Measurements from ENCODE around the gene SLC12A8. TPM values are rescaled to one million over a fixed set of nuclear protein-coding genes. Genes with fewer than 3 reads are reported as not detected.

The SLC12A8 gene
- total RNA-seq, 1 experiment from 2014 or later, result 6.4 TPM

DNA sequence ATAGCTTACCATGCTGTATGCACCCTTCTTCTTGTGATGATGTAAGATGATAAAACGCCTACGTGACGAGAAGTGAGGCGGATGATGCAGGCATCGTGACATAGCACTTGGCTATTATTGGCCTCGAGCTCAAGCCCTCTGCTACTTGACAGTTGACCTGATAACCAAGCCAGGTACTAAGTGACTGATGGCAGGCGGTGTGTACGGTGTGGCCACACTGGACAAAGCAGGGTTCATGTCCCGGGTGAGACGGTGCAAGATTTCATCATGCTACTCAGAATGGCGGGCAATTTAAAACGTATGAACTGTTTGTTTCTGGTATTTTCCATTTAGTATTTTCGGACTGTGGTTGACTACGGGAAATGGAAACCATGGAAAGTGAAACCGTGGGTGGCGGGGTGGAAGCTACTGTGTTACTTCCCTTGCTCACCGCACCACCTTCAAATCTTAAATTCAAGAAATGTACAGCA lies 57.7 kb downstream of the SLC12A8 start:
- DNase-seq (ENCODE audit: low read depth), result no peak

DNA sequence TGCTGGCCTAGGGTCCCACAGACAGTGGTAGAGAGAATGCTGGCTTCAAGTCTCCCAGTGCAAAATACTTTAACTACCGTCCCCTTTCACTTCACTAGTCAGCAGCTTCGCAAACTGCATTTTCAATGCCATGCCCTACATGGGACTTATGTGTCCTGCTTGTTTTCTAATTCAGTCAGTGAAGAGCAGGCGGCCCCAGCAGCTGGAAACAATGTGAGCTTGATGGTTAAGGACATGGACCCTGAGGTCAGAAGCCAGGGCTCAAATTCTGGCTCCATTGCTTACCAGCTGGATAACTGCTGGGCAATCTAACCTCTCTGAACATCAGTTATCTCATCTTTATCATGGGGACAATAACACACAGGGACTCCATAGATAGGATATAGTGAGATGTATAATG lies 58.4 kb downstream of the SLC12A8 start:
- no peak for DNase-seq (ENCODE audit: low read depth)

DNA sequence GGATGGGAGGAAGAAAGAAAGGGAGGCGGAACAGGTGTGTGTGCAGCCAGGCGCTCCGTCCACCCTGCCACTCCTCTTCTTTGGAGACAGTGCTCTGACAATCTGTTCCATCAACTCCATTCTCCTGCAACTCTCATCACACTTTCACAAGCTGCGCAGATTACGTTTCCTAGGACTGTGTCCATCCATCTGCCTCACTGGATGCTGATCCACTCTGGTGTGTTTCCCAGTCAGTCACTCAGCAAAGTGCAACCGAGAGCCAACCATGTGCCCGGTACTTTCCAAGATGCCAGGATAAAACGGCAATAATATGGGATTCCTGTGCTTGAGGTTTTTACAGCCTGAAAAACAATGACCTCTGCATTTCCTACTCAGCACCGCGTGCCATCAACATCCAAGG lies 59.6 kb downstream of the SLC12A8 start:
- DNase-seq (ENCODE audit: low read depth), result no peak

DNA sequence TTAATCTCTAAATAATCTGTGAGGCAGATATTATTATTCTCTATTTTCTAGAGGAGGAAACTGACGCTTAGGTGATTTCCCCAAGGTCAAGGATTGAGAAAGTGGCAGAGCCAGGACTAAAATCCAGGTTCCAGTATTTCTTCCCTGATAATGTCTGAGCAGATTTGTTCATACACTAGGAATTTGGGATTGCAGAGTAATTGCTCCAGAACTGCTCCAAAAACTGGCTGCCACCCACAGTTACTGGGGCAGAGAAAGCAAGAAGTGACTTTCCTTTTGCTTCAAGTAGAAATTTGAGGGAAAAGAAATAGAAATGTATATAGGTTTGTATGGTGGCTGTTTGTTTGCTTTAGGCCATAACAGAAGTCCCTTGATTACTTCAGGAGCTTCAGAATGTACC lies 60.6 kb downstream of the SLC12A8 start:
- no peak for DNase-seq (ENCODE audit: low read depth)

DNA sequence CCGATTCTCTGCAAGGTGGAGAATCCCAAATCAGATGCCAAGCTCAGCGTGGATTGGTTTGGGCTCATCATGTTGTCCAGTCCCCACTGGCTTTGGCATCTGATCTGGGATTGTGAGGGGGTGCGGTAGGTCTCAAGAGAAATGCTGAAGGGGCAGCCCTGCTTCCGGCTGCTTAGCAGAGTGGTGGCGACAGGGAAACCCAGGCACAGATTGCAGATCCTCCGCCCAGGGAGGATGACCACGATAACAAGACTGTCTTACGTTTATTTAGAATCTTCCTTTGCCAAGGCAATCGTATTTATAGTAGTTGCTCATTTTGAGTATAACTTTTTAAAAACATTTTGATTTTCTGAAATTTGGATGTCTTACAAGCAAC lies 61.1 kb downstream of the SLC12A8 start:
- no peak for DNase-seq (ENCODE audit: low read depth)

DNA sequence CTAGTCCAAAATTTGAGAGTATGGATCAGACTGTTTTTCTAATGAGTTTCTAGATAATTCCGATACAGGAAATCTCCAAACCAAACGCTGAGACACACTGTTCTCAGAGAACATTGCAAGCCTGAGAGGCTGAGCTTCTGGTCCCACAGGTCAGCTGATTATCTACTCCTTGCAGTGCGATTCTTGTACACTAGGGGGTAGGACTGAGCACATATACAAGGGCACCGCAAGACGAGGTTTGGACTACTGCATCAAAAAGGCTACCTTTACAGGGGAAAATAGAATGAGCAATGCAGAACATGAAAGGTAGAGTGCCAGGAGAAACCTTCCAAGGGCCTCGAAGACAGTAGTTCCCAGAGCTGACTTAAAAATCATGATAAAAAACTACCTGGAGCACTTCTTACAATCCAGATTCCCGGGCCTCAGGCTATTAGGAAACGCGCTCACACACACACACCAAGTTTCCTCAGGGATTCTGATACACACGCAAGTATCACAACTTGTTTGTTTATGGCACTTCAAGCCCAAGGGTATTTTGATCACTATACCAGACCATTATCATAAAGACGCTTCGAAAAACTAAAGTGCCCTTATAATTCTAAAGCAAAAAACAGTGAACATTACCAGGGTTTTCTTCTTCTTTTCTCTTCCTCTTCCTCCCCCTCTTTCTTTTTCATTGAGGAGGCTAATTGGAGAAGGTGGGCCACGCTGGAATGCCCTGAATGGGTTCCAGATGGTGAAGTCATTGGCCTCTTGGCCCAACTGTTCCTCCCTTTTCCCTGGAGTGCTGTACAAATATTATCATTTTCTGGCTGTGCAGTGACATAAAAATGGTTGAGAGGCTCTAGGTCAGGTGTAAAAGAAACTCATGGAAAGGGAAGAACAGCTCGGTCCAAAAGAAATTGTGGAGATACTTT lies 61.8 kb downstream of the SLC12A8 start:
- DNase-seq (ENCODE audit: low read depth), result peak; percentile 61

DNA sequence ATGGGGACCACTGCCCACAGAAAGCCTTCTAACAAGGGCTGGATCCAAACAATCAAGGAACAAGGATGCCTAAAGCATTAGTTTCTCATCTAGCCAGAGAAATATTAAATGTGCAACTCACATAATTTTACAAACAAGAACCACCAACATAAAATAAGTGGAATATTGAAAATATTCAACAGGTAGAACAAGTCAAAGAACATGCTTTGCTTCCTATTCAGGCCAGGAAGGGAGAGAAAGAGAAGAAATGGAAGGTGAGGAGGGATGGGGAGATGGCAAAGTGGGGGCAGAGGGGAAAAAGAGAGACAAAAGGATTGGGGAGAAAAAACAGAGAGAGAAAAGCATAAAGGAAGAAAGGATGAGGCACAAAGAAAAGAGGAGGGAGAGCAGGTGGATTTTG lies 63.1 kb downstream of the SLC12A8 start:
- no peak for DNase-seq (ENCODE audit: low read depth)

DNA sequence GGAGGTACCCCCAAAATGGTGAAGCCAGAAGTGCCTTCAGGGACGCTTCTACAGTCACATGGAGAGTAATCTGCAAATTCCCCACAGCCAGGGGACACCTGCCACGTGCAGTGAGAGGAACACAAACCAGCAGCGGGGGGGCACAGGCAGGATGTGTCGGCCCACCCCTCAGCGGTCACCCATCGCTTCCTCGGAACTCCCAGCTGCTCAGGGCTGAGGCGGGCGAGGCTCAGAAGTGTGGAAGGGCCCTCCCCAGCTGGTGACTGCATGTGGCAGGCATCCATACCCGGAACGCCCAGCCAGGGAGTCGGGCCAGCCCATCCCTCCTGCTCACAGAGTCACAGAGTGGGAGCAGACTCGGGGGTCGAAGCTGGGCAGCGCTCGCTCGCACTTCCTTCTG lies 63.7 kb downstream of the SLC12A8 start:
- DNase-seq (ENCODE audit: low read depth), result peak; percentile 62

DNA sequence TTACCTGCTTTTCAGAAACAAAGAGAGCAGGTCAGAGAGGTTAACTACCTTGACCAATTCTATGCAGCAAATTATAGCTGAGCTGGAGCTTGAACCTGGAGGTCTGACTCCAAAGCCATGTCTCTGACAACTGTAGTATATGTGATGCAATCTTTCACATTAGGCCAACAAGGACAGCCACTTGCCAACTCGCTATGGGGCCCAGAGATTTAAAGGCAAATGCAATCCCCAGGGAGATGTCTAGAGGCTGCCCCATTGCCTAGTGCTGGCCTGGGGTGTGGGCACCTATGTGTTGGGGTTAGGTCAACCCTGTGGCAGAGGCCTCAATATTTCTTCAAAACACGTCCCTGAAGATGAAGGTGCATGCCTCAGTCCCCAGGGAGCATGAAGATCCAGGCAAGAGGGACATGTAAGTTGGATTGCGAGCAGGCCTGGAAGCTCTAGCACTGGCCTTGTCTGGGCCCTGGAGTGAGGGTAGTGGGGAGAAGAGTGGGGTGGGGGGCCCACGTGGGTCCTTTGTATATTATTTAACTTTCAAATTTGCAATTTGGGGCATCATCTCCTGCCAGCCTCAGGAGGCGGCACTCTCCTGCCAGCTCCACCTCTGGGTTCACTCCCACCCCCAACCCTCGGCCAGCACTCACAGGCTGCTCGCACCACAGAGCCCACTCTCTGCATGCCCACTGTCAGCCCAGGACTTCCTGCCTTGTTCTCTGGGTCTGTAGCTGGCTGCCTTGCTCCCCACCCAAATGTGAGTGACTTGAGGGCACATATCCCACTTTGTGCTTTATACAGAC lies 64.3 kb downstream of the SLC12A8 start:
- no peak for DNase-seq (ENCODE audit: low read depth)

DNA sequence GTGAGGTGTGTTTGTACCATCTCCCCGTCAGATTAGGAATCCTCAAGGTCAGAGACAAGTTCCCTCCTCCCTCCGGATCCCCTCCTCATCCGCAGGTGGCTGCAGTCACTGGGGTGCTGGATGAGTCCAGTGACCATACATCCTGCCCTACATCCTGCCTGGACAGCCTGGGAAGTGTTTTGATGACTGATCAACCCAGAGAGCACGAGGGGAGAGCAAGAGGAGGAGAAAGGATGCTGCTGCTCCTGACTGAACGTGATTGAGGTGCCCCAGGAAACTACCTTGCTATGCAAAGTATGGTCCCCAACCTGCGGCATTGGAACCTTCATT lies 65.1 kb downstream of the SLC12A8 start:
- no peak for DNase-seq (ENCODE audit: low read depth)

DNA sequence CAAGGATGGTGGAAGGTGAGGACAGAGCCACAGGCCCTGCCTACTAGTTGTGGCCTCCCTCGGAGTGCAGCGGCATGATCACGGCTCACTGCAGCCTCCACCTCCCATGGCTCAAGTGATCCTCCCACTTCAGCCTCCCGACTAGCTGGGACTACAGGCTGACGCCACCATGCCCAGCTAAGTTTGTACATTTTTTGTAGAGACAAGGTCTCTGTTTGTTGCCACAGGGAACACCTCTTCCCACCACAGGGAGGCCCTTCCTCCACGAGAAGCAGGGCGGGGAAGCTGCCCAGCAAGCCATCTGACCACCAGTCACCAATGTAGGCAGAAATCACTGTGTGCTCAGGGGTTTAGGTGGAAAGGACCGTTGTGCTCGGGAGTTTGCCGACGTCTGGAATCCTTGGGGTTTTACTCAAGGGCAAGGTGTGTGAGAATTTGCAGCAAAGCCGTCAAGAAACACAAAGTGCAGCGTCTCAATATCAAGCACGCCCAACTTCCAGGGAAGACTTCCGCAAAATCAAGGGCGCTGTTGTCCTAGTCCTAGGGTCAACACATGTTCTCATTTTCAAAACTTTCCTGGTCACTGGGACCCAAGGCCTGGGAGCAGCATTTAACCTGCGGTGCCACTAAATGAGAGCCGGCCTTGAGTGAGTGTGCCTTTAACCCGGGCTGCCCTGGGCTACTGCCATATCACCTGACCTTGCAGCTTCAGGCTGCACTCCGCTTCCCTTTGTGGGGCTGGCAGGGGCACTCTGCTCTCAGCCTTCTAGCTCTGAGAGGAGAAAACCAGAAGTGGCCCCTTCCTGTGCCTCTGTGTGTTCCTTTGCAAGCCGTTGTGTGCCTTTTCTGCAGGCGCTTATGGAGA lies 65.7 kb downstream of the SLC12A8 start:
- DNase-seq (ENCODE audit: low read depth), result no peak

DNA sequence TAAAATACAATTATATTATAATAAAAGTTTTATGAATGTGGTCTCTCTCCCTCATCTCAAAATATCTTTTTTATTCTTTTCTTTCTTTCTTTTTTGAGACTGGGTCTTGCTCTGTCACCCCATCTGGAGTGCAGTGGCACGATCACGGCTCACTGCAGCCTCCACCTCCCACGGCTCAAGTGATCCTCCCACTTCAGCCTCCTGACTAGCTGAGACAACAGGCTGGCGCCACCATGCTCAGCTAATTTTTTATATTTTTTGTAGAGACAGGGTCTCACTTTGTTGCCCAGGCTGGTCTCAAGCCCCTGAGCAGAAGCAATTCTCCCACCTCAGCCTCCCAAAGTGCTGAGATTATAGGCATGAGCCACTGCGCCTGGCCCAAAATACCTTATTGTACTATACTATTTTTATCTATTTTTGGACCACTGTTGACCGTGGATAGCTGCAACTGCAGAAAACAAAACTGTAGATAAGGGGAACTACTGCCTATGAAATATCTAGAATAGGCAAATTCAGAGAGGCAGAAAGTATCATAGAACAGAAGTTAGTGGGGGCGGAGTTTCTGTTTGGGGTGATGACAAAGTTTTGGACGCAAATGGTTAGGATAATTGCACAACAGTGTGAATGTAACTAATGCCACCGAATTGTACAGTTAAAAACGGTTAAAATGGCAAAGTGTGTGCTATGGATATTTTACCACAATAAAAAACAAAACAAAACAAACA lies 66.6 kb downstream of the SLC12A8 start:
- DNase-seq (ENCODE audit: low read depth), result no peak

DNA sequence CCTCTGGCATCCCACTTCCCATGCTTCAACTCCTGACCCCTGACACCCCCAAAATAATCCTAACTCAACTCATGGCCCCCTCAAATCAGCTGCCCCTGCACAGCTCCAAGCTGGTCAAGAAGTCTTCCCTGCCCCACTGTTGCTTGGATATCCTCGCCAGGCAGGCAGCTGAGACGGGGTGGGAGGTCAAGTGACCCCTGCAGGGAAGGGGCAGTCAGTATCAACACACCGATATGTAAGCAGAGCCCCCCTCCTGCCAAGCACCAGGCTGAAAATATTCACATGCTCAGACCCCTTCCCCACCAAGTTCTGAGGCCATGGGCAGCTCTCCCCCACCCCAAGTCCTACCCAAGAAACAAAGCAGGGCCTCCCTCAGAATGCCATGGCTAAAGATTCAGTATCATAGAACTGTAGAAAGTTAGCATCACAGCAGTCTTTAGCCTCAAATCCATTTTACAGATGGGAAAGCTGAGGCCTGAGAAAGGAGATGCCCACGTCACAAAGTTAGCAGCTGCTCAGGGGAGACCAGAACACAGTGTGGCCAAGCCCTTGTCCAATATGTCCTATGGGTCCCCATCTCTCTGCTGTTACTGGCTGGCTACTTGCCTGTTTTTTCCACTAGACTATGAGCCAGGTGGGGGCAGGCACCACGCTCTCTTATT lies 67.8 kb downstream of the SLC12A8 start:
- no peak for DNase-seq (ENCODE audit: low read depth)

DNA sequence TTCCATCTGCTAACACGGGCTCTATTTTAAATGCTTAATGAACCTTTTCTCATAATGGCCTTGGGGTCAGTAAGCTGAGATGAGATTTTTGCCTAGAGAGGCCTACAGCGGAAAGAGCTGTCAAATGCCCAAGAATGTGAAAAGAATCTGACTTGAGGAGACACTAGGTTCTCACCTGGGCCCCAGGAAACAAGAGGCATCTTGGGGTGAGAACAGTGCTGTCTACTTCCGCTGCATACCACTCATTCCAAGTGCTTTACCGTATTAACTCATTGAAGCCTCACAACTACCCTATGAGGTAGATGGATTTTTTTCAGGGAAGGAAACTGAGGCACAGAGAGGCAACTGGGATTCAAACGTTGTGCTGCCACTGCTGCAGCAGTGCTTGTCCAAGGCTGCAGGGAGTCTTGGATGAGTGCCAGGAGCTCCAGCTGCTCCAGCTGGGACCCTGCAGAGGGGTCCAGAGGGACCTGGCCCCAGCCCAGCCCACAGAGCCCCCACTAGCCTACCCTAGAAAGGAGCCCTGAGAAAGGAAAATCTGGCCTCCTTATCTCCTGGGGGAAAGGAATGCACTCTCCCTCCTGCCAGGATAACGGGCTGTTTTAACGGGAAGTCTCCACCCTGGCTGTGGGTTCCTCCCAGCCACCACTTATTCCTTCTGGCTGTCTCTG lies 68.4 kb downstream of the SLC12A8 start:
- DNase-seq (ENCODE audit: low read depth), result no peak

DNA sequence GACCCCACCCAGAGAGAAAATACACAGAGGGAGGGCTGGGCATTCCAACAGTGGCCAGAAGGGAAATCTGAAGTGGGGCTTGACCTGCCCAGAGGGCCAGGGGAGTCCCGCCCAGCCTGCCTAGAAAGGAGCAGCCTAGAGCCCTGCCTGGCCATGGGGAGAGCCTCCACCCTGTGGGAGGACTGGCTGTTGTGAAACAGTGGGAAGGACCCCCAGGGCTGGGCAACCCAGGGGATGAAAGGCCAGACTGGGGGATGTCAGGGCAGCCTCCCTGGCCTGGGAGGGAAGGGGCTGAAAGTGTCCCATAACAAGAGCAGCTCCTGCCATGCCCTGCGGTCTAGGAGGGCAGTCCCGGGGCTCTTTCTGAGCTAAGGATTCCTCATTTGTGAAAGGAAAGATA lies 69.0 kb downstream of the SLC12A8 start:
- DNase-seq (ENCODE audit: low read depth), result no peak

DNA sequence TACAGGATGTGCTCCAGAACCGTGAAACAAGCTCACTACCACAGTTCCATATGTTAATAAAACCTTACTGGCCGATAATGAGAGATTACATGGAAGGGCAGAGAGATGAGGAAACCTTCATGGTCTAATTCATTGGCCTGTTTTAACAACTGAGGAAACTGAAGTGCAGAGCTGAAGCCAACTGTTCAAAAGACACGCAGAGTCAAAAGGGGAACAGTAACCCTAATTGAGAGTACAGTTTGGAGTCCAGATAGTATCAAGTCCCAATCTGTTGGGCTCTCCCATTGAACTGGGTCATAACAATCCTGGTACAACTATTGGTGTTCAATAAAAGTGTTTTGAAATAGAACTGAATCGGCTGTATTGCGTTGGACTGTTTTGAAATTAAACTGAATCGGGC lies 69.6 kb downstream of the SLC12A8 start:
- no peak for DNase-seq (ENCODE audit: low read depth)

DNA sequence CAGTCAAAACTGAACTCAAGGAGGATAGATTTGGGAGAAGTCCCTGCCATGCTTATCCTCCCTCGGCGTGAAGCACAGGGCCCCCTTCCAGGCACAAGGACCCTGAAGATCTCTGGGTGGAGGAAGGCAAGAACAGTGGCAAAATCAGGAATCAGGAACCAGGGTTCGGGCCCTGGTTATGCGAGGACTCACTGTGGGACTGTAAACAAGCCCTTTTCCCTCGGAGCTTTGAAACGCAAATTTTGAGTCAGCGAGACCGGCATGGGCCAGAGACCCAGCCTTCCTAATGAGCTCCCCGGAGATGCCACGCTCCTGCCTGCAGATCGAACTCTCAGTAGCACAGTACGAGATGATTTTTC lies 70.1 kb downstream of the SLC12A8 start:
- no peak for DNase-seq (ENCODE audit: low read depth)

DNA sequence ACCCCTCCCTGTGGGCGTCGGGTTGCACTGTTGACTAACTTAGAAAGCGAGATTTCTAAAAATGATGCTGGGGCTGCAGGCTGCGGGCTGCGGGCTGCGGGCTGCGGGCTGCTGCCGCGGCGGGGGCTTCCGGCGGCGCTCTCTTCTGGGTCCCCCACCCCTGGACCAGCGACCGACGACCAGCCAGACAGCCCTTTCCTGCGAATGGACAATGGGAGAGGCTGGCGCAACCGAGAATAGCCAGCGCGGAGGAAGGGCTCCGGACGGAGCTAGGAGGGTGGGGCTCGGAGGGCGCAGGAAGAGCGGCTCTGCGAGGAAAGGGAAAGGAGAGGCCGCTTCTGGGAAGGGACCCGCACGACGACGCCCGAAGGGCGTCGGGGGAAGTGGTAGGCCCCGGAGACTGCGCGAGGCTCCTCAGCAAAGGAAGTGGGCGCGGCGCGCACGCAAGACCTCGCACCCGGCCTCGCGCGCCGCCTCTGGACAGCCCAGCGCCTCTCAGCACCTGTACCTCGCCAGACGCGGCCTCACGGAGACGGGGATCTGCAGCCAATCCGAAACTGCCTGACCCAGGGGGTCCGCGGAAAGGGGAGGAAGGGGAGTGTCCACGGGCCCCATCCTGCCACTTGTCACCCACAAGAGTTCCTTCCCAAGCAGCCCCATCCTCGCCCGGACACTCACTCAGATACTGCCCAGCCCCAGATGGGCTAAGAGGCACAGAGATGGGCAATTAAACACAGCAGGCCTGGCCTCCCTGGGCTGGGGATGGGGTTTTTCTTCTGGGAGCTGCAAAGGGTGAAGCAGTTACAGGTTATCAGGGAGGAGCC lies 70.7 kb downstream of the SLC12A8 start:
- DNase-seq (ENCODE audit: low read depth), result no peak
